Coronary artery (tissue), 2 donors: Measurements from ENCODE around the gene TIFAB.

ENCODE experiments used
- DNase-seq: peaks from one replicate; pipeline ENCODE4 v3.0.0-alpha.2; 2017; ENCODE audit warnings: low spot score
- H3K27ac ChIP-seq, 2 donors: fragments of 200-600 bp; sonication (generic); one replicate each; pipeline ENCODE4 v1.5.1; 2016 to 2019
- H3K4me3 ChIP-seq: fragments of 200-600 bp; sonication (generic); 2 replicates; pipeline ENCODE4 v1.5.1; 2016; ENCODE audit warnings: mild to moderate bottlenecking, moderate library complexity
- CTCF ChIP-seq: fragments of 200-600 bp; sonication (generic); IDR thresholded peaks from one replicate; pipeline ENCODE4 v1.5.1; 2019; ENCODE audit warnings: antibody characterized with exemption

Gene TIFAB

DNA sequence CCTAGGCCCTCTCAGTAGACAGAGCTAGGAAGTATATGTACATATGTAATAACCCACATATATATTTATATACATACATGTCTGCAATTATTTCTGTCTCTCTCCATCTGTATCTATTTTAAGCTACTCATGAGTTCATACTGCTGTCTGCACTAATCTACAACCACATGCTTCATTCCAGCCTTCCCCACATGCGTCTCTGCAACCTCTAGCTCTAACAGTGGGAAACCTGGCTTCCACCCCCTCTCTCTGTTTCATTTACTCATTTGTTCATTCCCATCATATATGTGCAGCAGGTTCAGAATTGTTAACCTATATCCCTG lies 28.3 kb downstream of the TIFAB start:
- Histone ChIP-seq H3K27ac (no peak overlapping the region), H3K4me3 (no peak overlapping the region)
- no peak for DNase-seq
- TF ChIP-seq CTCF: no peak

DNA sequence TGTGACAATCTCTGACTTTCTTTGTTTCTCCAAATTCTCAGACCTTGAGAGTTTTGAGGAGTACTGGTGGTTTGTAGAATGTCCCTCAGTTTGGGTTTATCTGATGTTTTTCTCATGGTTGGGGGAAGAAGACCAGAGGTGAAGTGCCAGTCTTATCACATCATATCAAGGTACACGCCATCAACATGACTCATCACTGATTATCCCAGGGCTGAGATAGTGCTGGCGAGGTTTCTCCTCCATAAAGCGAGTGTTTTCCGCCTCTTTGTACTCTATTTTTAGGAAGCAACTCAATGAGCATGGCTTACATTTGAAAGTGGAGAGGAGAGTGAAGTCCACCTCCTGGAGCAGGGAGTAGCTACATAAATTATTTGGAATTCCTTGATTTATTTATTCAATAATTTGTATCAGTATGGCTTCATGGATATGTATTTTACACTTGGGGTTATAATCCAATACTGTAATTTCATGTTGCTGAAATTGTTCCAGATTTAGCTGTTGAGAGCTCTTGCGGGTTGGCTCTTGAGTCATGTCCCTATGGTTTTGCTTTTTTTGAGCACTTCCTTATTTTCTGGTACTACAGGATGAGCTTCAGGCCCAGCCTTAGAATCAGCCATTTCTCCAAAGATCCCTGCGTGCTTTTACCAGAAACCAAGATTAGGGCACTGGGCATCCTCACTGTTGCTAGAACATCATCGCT lies 28.9 kb downstream of the TIFAB start:
- no peak for TF ChIP-seq CTCF
- DNase-seq: no peak
- Histone ChIP-seq H3K4me3 (no peak overlapping the region), H3K27ac (no peak overlapping the region)

- Histone ChIP-seq H3K27ac (no peak overlapping the region), H3K4me3 (no peak overlapping the region)
- no peak for DNase-seq
- TF ChIP-seq CTCF: no peak
Observed at GRCh38 chr5:135422419-135422818, 29.7 kb downstream of the TIFAB start.

DNA sequence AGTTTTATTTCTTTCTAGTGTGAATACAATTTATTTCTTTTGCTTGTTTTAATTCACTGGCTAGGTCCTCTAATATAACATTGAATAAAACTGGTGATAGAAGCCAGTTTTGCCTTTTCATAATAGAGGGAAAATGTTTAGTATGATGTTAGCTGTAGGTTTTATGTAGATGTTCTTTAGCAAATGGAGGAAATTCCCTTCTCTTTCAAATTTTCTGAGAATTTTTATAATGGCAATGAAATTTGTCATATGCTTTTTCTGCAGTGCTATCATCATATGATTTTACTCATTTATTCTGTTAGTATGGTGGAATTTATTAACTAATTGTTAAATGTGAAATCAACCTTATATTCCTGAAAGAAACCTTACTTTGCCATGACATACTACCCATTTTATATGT lies 35.1 kb downstream of the TIFAB start:
- H3K4me3 ChIP-seq: no peak overlapping the region
- TF ChIP-seq CTCF: no peak
- no peak overlapping the region for H3K27ac ChIP-seq
- DNase-seq: no peak

DNA sequence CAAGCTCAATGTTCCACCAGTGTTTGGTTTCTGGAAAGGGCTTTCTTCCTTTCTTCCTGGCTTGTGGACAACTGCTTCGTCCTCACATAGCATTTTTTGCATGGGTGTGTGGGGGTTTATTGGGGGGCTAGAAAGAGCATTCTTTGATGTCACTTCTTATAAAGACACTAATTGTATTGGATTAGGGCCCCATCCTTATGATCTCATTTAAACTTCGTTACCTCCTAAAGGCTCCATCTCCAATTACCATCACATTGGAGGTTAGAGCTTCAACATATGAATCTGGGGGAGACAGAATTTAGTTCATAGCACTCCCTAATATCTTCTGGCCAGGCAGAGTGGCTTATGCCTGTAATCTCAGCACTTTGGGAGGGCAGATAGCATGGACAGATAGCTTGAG lies 47.1 kb downstream of the TIFAB start:
- Histone ChIP-seq H3K27ac (no peak overlapping the region), H3K4me3 (no peak overlapping the region)
- no peak for DNase-seq
- no peak for TF ChIP-seq CTCF

GRCh38 chr5:135402031-135402430 lies 50.1 kb downstream of the TIFAB start:
- H3K4me3 ChIP-seq: no peak overlapping the region
- no peak for DNase-seq
- no peak overlapping the region for H3K27ac ChIP-seq
- TF ChIP-seq CTCF: no peak

- no peak for TF ChIP-seq CTCF
- Histone ChIP-seq H3K27ac (no peak overlapping the region), H3K4me3 (no peak overlapping the region)
- DNase-seq: no peak
Observed at GRCh38 chr5:135400866-135401265, 51.3 kb downstream of the TIFAB start.
